Panc1 (cell line): ENCODE results near the gene TREX2. TPM values are rescaled to one million over a fixed set of nuclear protein-coding genes. Genes with fewer than 3 reads are reported as not detected.

Experiments
- ATAC-seq: fragments of 200-7000 bp; cut with Tn5 transposase; 2 replicates; pipeline ENCODE4 v1.9.1; 2020; ENCODE audit warnings: mild to moderate bottlenecking, moderate library complexity
- BruUV-seq: library from RNA; stranded (reverse); fragments of 400-500 nt; replicated peaks from 2 replicates; lab custom pipeline; 2021; lab: Mats Ljungman, UMichigan
- CTCF ChIA-PET: fragments of 300-600 bp; sonication (Branson Sonifier 250); formaldehyde crosslinking; loops from one replicate; lab custom pipeline; 2022; ENCODE audit warnings: antibody characterized with exemption; lab: Charles Lee
- POLR2A ChIA-PET: fragments of 300-600 bp; sonication (Branson Sonifier 250); formaldehyde crosslinking; loops from one replicate; lab custom pipeline; 2022; ENCODE audit warnings: antibody characterized with exemption; lab: Charles Lee
- DNase-seq: peaks from one replicate; pipeline ENCODE4 v3.0.0-alpha.2; 2010; ENCODE audit warnings: low read depth, low spot score
- H3K27ac ChIP-seq: 2 replicates; pipeline ENCODE4 v1.5.1; 2011; ENCODE audit warnings: mild to moderate bottlenecking, low read length, inconsistent platforms
- H3K27me3 ChIP-seq: fragments of 200-500 bp; sonication (Bioruptor generic); 2 replicates; pipeline ENCODE4 v1.6.0; 2014; ENCODE audit warnings: low read length, inconsistent platforms; ENCODE audit not compliant: control insufficient read depth, insufficient read depth
- H3K36me3 ChIP-seq: fragments of 200-500 bp; sonication (Bioruptor generic); 2 replicates; pipeline ENCODE4 v1.5.1; 2014; ENCODE audit warnings: inconsistent platforms, mild to moderate bottlenecking, low read length, moderate library complexity; ENCODE audit not compliant: control insufficient read depth, insufficient read depth
- H3K4me1 ChIP-seq: 2 replicates; pipeline ENCODE4 v1.5.1; 2011; ENCODE audit warnings: inconsistent platforms, mild to moderate bottlenecking, low read length, moderate library complexity; ENCODE audit not compliant: control insufficient read depth, insufficient read depth
- H3K4me3 ChIP-seq, 2 experiments: 2 replicates each; pipeline ENCODE4 v1.5.1; 2011 to 2012; ENCODE audit warnings: low read depth in 2 of 2, low read length in 2 of 2, mild to moderate bottlenecking in 2 of 2, inconsistent platforms in 1 of 2, moderate library complexity in 1 of 2
- H3K9me3 ChIP-seq: fragments of 200-500 bp; sonication (Bioruptor generic); 2 replicates; pipeline ENCODE4 v1.5.1; 2014; ENCODE audit warnings: low read depth, mild to moderate bottlenecking, inconsistent platforms, low read length, moderate library complexity; ENCODE audit not compliant: control insufficient read depth, insufficient read depth
- POLR2AphosphoS5 ChIP-seq: IDR thresholded peaks from 2 replicates; pipeline ENCODE4 v1.6.1; 2012; ENCODE audit warnings: mild to moderate bottlenecking, low read depth, low read length, moderate library complexity
- SIN3A ChIP-seq: IDR thresholded peaks from 2 replicates; pipeline ENCODE4 v1.6.1; 2012; ENCODE audit warnings: low read depth, mild to moderate bottlenecking, low read length, moderate library complexity, borderline replicate concordance; ENCODE audit not compliant: insufficient read depth
- TCF7L2 ChIP-seq: IDR thresholded peaks from 2 replicates; pipeline ENCODE4 v1.6.1; 2011; ENCODE audit warnings: mild to moderate bottlenecking, low read depth, low read length, inconsistent platforms
- in situ Hi-C: cut with HindIII; loops from 2 replicates; pipeline ENCODE4 v1.10.0; 2016; ENCODE audit warnings: low sequenced_read_pairs, low pct_unique_long_range_greater_than_20kb
- intact Hi-C: fragments of 100-400 bp; cut with micrococcal nuclease; formaldehyde crosslinking; loops from one replicate; pipeline ENCODE4 v1.10.0; 2022; ENCODE audit not compliant: unreplicated experiment
- total RNA-seq: library from RNA; stranded (reverse); gene quantifications from one replicate; pipeline ENCODE4 v1.2.1, GENCODE V29; 2021; ENCODE audit not compliant: unreplicated experiment
- TF ChIP-seq, protein P1 (sequence below), 2 experiments: IDR thresholded peaks; 2 replicates each; pipeline ENCODE4 v1.6.1; 2011 to 2012; ENCODE audit warnings: low read depth in 2 of 2, control low read depth in 1 of 2, low read length in 1 of 2, mild to moderate bottlenecking in 1 of 2, moderate library complexity in 1 of 2; ENCODE audit not compliant: insufficient read depth in 1 of 2
- TF ChIP-seq, protein P2 (sequence below): fragments of 450-650 bp; IDR thresholded peaks from 2 replicates; pipeline ENCODE4 v1.5.1; 2017; ENCODE audit warnings: mild to moderate bottlenecking

The TREX2 gene
- total RNA-seq, 1 experiment from 2014 or later: 2.4 TPM

GRCh38 chrX:153398275-153398960 lies 47.4 kb downstream of the TREX2 start:
- intact Hi-C loops: no loop called here
- BruUV-seq: no TSS peak
- DNase-seq (no peak), ATAC-seq (no peak)
- Histone ChIP-seq H3K4me1 (no peaks in the 10 kb centered on the region), H3K36me3 (no peaks in the 10 kb centered on the region), H3K4me3 (no peak overlapping the region), H3K9me3 (no peaks in the 10 kb centered on the region), H3K27me3 (peaks cover 2% of the 10 kb centered on the region; the same call in 1 of the 2 replicates), H3K27ac (no peak overlapping the region)
- in situ Hi-C loops: no loop called here
- no peak for TF ChIP-seq POLR2AphosphoS5
- TF ChIP-seq, protein P1, sequence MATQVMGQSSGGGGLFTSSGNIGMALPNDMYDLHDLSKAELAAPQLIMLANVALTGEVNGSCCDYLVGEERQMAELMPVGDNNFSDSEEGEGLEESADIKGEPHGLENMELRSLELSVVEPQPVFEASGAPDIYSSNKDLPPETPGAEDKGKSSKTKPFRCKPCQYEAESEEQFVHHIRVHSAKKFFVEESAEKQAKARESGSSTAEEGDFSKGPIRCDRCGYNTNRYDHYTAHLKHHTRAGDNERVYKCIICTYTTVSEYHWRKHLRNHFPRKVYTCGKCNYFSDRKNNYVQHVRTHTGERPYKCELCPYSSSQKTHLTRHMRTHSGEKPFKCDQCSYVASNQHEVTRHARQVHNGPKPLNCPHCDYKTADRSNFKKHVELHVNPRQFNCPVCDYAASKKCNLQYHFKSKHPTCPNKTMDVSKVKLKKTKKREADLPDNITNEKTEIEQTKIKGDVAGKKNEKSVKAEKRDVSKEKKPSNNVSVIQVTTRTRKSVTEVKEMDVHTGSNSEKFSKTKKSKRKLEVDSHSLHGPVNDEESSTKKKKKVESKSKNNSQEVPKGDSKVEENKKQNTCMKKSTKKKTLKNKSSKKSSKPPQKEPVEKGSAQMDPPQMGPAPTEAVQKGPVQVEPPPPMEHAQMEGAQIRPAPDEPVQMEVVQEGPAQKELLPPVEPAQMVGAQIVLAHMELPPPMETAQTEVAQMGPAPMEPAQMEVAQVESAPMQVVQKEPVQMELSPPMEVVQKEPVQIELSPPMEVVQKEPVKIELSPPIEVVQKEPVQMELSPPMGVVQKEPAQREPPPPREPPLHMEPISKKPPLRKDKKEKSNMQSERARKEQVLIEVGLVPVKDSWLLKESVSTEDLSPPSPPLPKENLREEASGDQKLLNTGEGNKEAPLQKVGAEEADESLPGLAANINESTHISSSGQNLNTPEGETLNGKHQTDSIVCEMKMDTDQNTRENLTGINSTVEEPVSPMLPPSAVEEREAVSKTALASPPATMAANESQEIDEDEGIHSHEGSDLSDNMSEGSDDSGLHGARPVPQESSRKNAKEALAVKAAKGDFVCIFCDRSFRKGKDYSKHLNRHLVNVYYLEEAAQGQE (IDR thresholded peaks at IDR 0.05; ENCODE audit: insufficient read depth in 1 of 2, low read depth in 2 of 2, low read length in 1 of 2): no peak
- no peak for TF ChIP-seq SIN3A
- no peak for TF ChIP-seq TCF7L2
- TF ChIP-seq, protein P2, sequence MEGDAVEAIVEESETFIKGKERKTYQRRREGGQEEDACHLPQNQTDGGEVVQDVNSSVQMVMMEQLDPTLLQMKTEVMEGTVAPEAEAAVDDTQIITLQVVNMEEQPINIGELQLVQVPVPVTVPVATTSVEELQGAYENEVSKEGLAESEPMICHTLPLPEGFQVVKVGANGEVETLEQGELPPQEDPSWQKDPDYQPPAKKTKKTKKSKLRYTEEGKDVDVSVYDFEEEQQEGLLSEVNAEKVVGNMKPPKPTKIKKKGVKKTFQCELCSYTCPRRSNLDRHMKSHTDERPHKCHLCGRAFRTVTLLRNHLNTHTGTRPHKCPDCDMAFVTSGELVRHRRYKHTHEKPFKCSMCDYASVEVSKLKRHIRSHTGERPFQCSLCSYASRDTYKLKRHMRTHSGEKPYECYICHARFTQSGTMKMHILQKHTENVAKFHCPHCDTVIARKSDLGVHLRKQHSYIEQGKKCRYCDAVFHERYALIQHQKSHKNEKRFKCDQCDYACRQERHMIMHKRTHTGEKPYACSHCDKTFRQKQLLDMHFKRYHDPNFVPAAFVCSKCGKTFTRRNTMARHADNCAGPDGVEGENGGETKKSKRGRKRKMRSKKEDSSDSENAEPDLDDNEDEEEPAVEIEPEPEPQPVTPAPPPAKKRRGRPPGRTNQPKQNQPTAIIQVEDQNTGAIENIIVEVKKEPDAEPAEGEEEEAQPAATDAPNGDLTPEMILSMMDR: no peak
- ChIA-PET CTCF (interaction anchor here (0.5 to 0.8 kb wide), 3 partner anchors 72 to 266 kb away, joined by 4 to 10 read pairs (median 5); no protein-coding TSS in a partner anchor), POLR2A (no interaction called here)

GRCh38 chrX:153397256-153397960 lies 48.4 kb downstream of the TREX2 start:
- no peaks in the 10 kb centered on the region for H3K4me1 ChIP-seq
- DNase-seq: no peak
- no peak for TF ChIP-seq POLR2AphosphoS5
- TF ChIP-seq, protein P2: no peak
- no peak for TF ChIP-seq SIN3A
- TF ChIP-seq, protein P1 (IDR thresholded peaks at IDR 0.05; ENCODE audit: insufficient read depth in 1 of 2, low read depth in 2 of 2, low read length in 1 of 2): no peak
- no peak overlapping the region for H3K4me3 ChIP-seq
- ATAC-seq: peak; percentile 48; the same call in 1 of the 2 replicates
- ChIA-PET POLR2A (no interaction called here), CTCF (interaction anchor here (0.7 kb wide), 1 partner anchor 92 kb away, joined by 5 read pairs; no protein-coding TSS in a partner anchor)
- intact Hi-C loops (no loop called here), in situ Hi-C loops (no loop called here)
- no peaks in the 10 kb centered on the region for H3K9me3 ChIP-seq
- peaks cover 2% of the 10 kb centered on the region; the same call in 1 of the 2 replicates for H3K27me3 ChIP-seq
- no peaks in the 10 kb centered on the region for H3K36me3 ChIP-seq
- no TSS peak for BruUV-seq
- H3K27ac ChIP-seq: no peak overlapping the region
